SH-SY5Y (cell line): Measurements from ENCODE around the gene PRG2.

ENCODE experiments used
- GATA2 ChIP-seq: IDR thresholded peaks from 2 replicates; pipeline ENCODE4 v1.6.1; 2011; ENCODE audit warnings: mild to moderate bottlenecking, low read depth, low read length
- GATA3 ChIP-seq: IDR thresholded peaks from 2 replicates; pipeline ENCODE4 v1.6.1; 2011; ENCODE audit warnings: low read depth, mild to moderate bottlenecking, low read length, moderate library complexity

DNA sequence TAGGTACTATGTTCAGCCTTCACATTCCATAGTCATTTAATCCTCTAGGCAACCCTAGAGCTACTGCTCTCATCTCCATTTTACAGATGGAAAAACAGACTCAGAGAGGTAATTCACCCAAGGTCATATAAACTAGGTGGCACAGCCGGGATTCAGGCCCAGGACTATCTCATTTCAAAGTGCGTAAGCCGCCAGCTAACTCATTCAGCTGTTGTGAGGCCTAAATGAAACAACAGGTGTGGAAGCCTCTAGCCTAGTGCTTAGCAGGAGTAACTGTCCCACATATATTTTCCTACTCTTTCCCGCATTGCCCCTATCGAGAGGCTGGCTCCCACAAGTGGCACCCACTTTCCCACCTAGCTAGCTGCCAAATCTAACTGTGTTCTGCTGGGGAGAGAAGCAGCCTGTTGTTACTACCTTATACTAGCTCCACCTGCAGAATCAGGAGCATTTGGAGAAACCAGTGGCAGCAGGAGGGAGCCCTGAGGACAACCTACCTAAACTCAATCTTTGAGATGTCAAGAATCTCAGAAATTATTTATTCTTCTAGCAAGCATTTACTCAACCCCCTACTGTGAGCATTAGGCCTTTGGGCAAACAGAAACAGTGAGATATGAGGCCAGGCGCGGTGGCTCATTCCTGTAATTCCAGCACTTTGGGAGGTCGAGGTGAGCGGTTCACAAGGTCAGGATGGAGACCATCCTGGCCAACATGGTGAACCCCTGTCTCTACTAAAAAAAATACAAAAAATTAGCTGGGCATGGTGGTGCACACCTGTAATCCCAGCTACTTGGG is 30.4 kb downstream of the PRG2 start:
- TF ChIP-seq GATA3 (no peak), GATA2 (no peak)
